ENCODE results near the gene OTUD5.
"Not testable (repeated sequence)": the region's sequence is repeated elsewhere in the genome, so short reads cannot be mapped to it uniquely, and the experiment has no call there.

OTUD5 gene

GRCh38 chrX:48981178-48981577 lies 23.8 kb upstream of the OTUD5 start:
- H3K4me1 ChIP-seq = no peaks in the 10 kb centered on the region
- no peak overlapping the region for H3K4me2 ChIP-seq (ENCODE audit: low read length)
- TF ChIP-seq CTCF (IDR thresholded peaks at IDR 0.05) = no peak
- H3K27me3 ChIP-seq (ENCODE audit: control insufficient read depth, insufficient read depth, low read length) = no peaks in the 10 kb centered on the region
- no peaks in the 10 kb centered on the region for H3K79me2 ChIP-seq
- H3K27ac ChIP-seq = no peak overlapping the region
- no peaks in the 10 kb centered on the region for H3K36me3 ChIP-seq (ENCODE audit: control insufficient read depth, insufficient read depth, low read length)
- H3K9ac ChIP-seq = no peak overlapping the region
- no peak overlapping the region for H2AFZ ChIP-seq
- H3K9me3 ChIP-seq (ENCODE audit: control insufficient read depth, low read length) = no peaks in the 10 kb centered on the region
- no peak overlapping the region for H3K4me3 ChIP-seq (ENCODE audit: low read depth, low read length)

DNA sequence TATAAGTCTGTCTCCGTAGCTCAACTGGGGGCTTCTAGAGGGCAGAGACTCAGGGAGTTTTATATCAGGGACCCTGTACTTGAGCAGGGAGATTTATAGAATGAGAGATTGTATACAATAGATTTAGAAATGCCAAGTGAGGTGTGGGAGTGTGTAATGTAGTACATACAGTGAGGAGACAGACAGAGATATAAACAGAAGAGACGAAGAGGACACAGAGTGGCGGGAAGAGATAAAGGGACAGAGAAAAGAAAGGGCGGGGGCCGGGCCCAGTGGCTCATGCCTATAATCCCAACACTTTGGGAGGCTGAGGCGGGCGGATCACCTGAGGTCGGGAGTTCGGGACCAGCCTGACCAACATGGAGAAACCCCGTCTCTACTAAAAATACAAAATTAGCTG lies 22.9 kb upstream of the OTUD5 start:
- H3K79me2 ChIP-seq; H3K27me3 ChIP-seq (ENCODE audit: control insufficient read depth, insufficient read depth, low read length); H3K4me2 ChIP-seq (ENCODE audit: low read length); H3K4me3 ChIP-seq (ENCODE audit: low read depth, low read length); H3K27ac ChIP-seq; H3K9me3 ChIP-seq (ENCODE audit: control insufficient read depth, low read length); H2AFZ ChIP-seq; H3K9ac ChIP-seq; H3K4me1 ChIP-seq; H3K36me3 ChIP-seq (ENCODE audit: control insufficient read depth, insufficient read depth, low read length): not testable (repeated sequence)

DNA sequence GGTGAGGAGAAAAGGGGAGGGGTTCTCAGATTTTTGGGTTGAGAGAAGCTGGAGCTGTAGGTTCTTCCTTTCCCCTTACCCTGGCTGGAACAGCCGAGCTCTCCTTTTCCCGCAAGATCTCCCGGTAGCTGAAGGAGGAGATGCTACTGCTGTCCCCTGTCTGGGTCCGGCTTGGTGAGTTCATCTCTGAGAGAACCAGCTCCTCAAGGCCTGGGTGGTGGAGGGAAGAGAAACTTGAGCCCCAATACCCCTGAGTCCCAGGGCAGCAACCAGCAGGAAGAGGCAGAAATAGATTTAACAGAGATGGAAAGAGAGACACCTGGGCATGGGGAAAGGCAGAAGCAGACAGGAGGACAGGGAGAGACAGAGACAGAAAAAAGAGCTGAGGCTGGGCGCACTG lies 20.8 kb upstream of the OTUD5 start:
- no peaks in the 10 kb centered on the region for H3K36me3 ChIP-seq (ENCODE audit: control insufficient read depth, insufficient read depth, low read length)
- H3K9ac ChIP-seq = no peak overlapping the region
- no peak overlapping the region for H3K4me3 ChIP-seq (ENCODE audit: low read depth, low read length)
- H3K4me1 ChIP-seq = no peaks in the 10 kb centered on the region
- H3K79me2 ChIP-seq = no peaks in the 10 kb centered on the region
- no peak overlapping the region for H2AFZ ChIP-seq
- H3K27me3 ChIP-seq (ENCODE audit: control insufficient read depth, insufficient read depth, low read length) = no peaks in the 10 kb centered on the region
- no peak for TF ChIP-seq CTCF (IDR thresholded peaks at IDR 0.05)
- no peak overlapping the region for H3K27ac ChIP-seq
- no peaks in the 10 kb centered on the region for H3K9me3 ChIP-seq (ENCODE audit: control insufficient read depth, low read length)
- no peak overlapping the region for H3K4me2 ChIP-seq (ENCODE audit: low read length)

GRCh38 chrX:48976086-48976485 lies 18.7 kb upstream of the OTUD5 start:
- no peak overlapping the region for H3K9ac ChIP-seq
- H3K27me3 ChIP-seq (ENCODE audit: control insufficient read depth, insufficient read depth, low read length) = no peaks in the 10 kb centered on the region
- no peaks in the 10 kb centered on the region for H3K4me1 ChIP-seq
- H2AFZ ChIP-seq = no peak overlapping the region
- no peak overlapping the region for H3K4me3 ChIP-seq (ENCODE audit: low read depth, low read length)
- H3K36me3 ChIP-seq (ENCODE audit: control insufficient read depth, insufficient read depth, low read length) = no peaks in the 10 kb centered on the region
- no peak for TF ChIP-seq CTCF (IDR thresholded peaks at IDR 0.05)
- H3K79me2 ChIP-seq = no peaks in the 10 kb centered on the region
- H3K27ac ChIP-seq = no peak overlapping the region
- H3K4me2 ChIP-seq (ENCODE audit: low read length) = no peak overlapping the region
- no peaks in the 10 kb centered on the region for H3K9me3 ChIP-seq (ENCODE audit: control insufficient read depth, low read length)

- Histone ChIP-seq H3K27ac (no peak overlapping the region), H3K36me3 (ENCODE audit: control insufficient read depth, insufficient read depth, low read length) (no peaks in the 10 kb centered on the region), H3K27me3 (ENCODE audit: control insufficient read depth, insufficient read depth, low read length) (no peaks in the 10 kb centered on the region), H3K4me2 (ENCODE audit: low read length) (no peak overlapping the region), H3K79me2 (no peaks in the 10 kb centered on the region), H2AFZ (no peak overlapping the region), H3K4me3 (ENCODE audit: low read depth, low read length) (no peak overlapping the region), H3K4me1 (no peaks in the 10 kb centered on the region), H3K9ac (no peak overlapping the region), H3K9me3 (ENCODE audit: control insufficient read depth, low read length) (no peaks in the 10 kb centered on the region)
- no peak for TF ChIP-seq CTCF (IDR thresholded peaks at IDR 0.05)
These were observed 18.1 kb upstream of the OTUD5 start for GRCh38 chrX:48975541-48975940.
